ENCODE measurements around the gene H3-3A.

Gene H3-3A

GRCh38 chr1:226116673-226117072 is 54.2 kb downstream of the H3-3A start:
- DNase-seq, result no peak

GRCh38 chr1:226117330-226117729 is 54.8 kb downstream of the H3-3A start:
- no peak for DNase-seq

- DNase-seq, result no peak
These were observed 55.8 kb downstream of the H3-3A start for GRCh38 chr1:226118357-226118756.

- DNase-seq, result no peak
These were observed 56.7 kb downstream of the H3-3A start for GRCh38 chr1:226119169-226119568.

GRCh38 chr1:226120398-226120797 is 57.9 kb downstream of the H3-3A start:
- no peak for DNase-seq

- no peak for DNase-seq
These were observed 58.6 kb downstream of the H3-3A start for GRCh38 chr1:226121049-226121586.
